ENCODE results near the gene TOM1L2.

The TOM1L2 gene

DNA sequence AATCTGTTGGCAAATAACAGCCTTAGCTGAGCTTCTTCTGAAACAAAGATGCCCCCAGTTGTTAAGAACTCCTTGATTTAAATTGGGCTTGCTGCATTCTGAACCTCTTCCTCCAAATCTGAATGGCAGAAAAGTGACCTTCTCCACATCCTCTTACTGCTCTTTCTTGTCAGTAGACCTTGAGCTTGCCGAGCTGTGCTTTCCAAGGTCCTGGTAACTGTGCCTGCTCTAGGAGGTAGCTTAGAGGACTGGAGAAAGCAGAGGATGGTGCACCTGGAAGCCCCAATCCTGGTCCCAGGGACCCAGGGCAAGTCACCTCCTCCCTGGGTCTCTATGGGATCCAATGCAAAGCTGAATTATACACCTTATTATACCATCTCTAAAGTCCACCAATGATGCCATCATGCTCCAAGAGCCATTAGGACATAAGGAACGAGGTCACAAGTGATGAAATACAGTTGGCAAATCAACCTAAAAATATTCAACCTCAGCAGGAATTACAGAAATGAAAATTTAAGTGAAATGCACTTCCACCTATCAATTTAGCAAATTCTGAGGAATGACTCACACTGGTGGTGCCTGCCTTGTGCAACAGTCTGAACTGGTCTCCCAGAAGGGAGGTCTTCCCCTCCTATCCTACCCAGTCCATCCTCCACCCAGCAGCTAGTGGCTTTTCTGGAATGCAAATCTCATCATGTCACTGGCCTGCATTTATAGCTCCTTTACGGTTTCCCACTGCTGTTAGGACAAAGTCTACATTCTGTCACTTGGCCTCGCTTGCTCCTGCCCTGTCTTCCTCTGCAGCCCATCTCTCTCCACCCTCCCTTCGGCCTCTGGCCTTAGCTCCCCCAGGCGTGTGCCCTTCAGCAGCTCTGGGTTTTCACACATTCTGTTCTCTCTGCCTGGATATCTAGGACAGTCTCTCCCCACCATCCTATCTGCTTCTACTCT is 36.6 kb downstream of the TOM1L2 start:
- no peaks in the 10 kb centered on the region for H3F3A ChIP-seq (ENCODE audit: control insufficient read depth, insufficient read depth)
- no peak overlapping the region for H3K4me3 ChIP-seq (ENCODE audit: low read length)
- H3K27ac ChIP-seq (ENCODE audit: low read depth, low read length), result no peak overlapping the region
- H3K9me2 ChIP-seq (replicated peaks; ENCODE audit: control insufficient read depth, low read length), result no peaks in the 10 kb centered on the region
- H4K20me1 ChIP-seq (ENCODE audit: control insufficient read depth, insufficient read depth, low read depth, low read length), result no peaks in the 10 kb centered on the region
- H3K27me3 ChIP-seq (ENCODE audit: control insufficient read depth, low read length), result no peaks in the 10 kb centered on the region
- no peaks in the 10 kb centered on the region for H3K4me1 ChIP-seq (ENCODE audit: control insufficient read depth, low read length)
- TF ChIP-seq CTCF (IDR thresholded peaks at IDR 0.05; ENCODE audit: low read depth, low read length, poor library complexity, severe bottlenecking), result no peak
- no peak for TF ChIP-seq EZH2phosphoT487 (IDR thresholded peaks at IDR 0.05; ENCODE audit: borderline replicate concordance, low read length)
- H3K36me3 ChIP-seq (ENCODE audit: control insufficient read depth, low read length), result no peaks in the 10 kb centered on the region
- H3K4me2 ChIP-seq (ENCODE audit: low read length), result no peak overlapping the region
- H3K9me3 ChIP-seq (ENCODE audit: control insufficient read depth, insufficient read depth, low read length), result no peaks in the 10 kb centered on the region
- no peaks in the 10 kb centered on the region for H3K79me2 ChIP-seq (ENCODE audit: control insufficient read depth, low read length)

DNA sequence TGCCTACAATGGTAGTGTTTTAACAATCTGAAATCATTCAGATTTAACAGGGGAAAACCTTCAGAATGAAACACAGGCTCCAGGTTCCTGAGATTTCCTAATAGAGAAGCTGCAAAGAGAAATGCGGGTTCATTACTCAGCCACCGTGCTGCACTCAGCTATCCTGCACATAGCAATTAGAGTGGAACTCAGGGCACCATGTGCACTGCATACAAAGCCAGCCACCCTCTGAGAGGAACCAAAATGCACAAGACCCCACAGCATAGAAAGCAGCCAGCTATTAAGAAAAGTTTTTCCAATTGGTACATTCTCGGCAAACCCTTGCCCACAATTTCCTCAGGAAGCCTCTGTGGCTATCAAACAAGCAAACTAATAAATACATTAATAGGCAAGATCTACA is 37.4 kb downstream of the TOM1L2 start:
- TF ChIP-seq EZH2phosphoT487 (IDR thresholded peaks at IDR 0.05; ENCODE audit: borderline replicate concordance, low read length) (no peak), CTCF (IDR thresholded peaks at IDR 0.05; ENCODE audit: low read depth, low read length, poor library complexity, severe bottlenecking) (no peak)
- no peak overlapping the region for H3K27ac ChIP-seq (ENCODE audit: low read depth, low read length)
- H3K9me2 ChIP-seq (replicated peaks; ENCODE audit: control insufficient read depth, low read length), result no peaks in the 10 kb centered on the region
- H4K20me1 ChIP-seq (ENCODE audit: control insufficient read depth, insufficient read depth, low read depth, low read length), result no peaks in the 10 kb centered on the region
- H3K79me2 ChIP-seq (ENCODE audit: control insufficient read depth, low read length), result no peaks in the 10 kb centered on the region
- no peak overlapping the region for H3K4me3 ChIP-seq (ENCODE audit: low read length)
- no peaks in the 10 kb centered on the region for H3K27me3 ChIP-seq (ENCODE audit: control insufficient read depth, low read length)
- no peak overlapping the region for H3K4me2 ChIP-seq (ENCODE audit: low read length)
- H3K36me3 ChIP-seq (ENCODE audit: control insufficient read depth, low read length), result no peaks in the 10 kb centered on the region
- no peaks in the 10 kb centered on the region for H3K9me3 ChIP-seq (ENCODE audit: control insufficient read depth, insufficient read depth, low read length)
- no peaks in the 10 kb centered on the region for H3F3A ChIP-seq (ENCODE audit: control insufficient read depth, insufficient read depth)
- no peaks in the 10 kb centered on the region for H3K4me1 ChIP-seq (ENCODE audit: control insufficient read depth, low read length)

DNA sequence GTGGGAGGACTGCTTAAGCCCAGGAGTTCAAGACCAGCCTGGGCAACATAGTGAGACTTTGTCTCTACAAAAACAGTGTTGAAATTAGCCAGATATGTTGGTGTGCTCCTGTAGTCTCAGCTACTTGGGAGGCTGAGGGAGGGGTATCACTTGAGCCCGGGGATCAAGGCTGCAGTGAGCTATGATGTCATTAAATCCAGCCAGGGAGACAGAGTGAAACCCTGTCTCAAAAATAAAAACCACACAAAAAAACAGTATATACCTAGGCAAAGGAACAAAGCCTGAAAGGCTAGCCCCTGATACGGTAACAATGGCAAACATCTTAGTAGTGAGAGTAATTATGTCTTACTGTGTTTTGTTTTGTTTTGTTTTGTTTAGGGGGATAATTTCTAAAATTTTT is 38.0 kb downstream of the TOM1L2 start:
- no peak overlapping the region for H3K4me3 ChIP-seq (ENCODE audit: low read length)
- no peaks in the 10 kb centered on the region for H3K9me2 ChIP-seq (replicated peaks; ENCODE audit: control insufficient read depth, low read length)
- no peaks in the 10 kb centered on the region for H3K27me3 ChIP-seq (ENCODE audit: control insufficient read depth, low read length)
- no peaks in the 10 kb centered on the region for H3K79me2 ChIP-seq (ENCODE audit: control insufficient read depth, low read length)
- no peak overlapping the region for H3K27ac ChIP-seq (ENCODE audit: low read depth, low read length)
- no peak overlapping the region for H3K4me2 ChIP-seq (ENCODE audit: low read length)
- no peaks in the 10 kb centered on the region for H3K9me3 ChIP-seq (ENCODE audit: control insufficient read depth, insufficient read depth, low read length)
- no peaks in the 10 kb centered on the region for H3K36me3 ChIP-seq (ENCODE audit: control insufficient read depth, low read length)
- H3F3A ChIP-seq (ENCODE audit: control insufficient read depth, insufficient read depth), result no peaks in the 10 kb centered on the region
- no peak for TF ChIP-seq CTCF (IDR thresholded peaks at IDR 0.05; ENCODE audit: low read depth, low read length, poor library complexity, severe bottlenecking)
- TF ChIP-seq EZH2phosphoT487 (IDR thresholded peaks at IDR 0.05; ENCODE audit: borderline replicate concordance, low read length), result no peak
- H4K20me1 ChIP-seq (ENCODE audit: control insufficient read depth, insufficient read depth, low read depth, low read length), result no peaks in the 10 kb centered on the region
- no peaks in the 10 kb centered on the region for H3K4me1 ChIP-seq (ENCODE audit: control insufficient read depth, low read length)
